H1 (cell line): Measurements from ENCODE around the gene SMARCD1. TPM values are rescaled to one million over a fixed set of nuclear protein-coding genes. Genes with fewer than 3 reads are reported as not detected.

Experiments used
- ASH2L ChIP-seq: fragments of 200-600, 300-600 bp; sonication (generic); IDR thresholded peaks from one replicate; pipeline ENCODE4 v1.7.1; 2017; ENCODE audit warnings: low read length
- CHD2 ChIP-seq: IDR thresholded peaks from 2 replicates; pipeline ENCODE4 v1.6.1; 2012; ENCODE audit warnings: low read length, improper control_type of control experiment
- JUND ChIP-seq: IDR thresholded peaks from 2 replicates; pipeline ENCODE4 v1.6.1; 2011; ENCODE audit warnings: mild to moderate bottlenecking, improper control_type of control experiment, low read length
- NANOG ChIP-seq: IDR thresholded peaks from 2 replicates; pipeline ENCODE4 v1.6.1; 2011; ENCODE audit warnings: low read length, low read depth, mild to moderate bottlenecking, inconsistent platforms; ENCODE audit not compliant: insufficient read depth, poor library complexity, severe bottlenecking
- PHF8 ChIP-seq: fragments of 200-600 bp; sonication (generic); conservative IDR thresholded peaks from 2 replicates; pipeline ENCODE4 v1.7.1; 2012; ENCODE audit warnings: low read depth, mild to moderate bottlenecking, inconsistent platforms, low read length, moderate library complexity
- RFX5 ChIP-seq: IDR thresholded peaks from 2 replicates; pipeline ENCODE4 v1.6.1; 2011; ENCODE audit warnings: low read depth, low read length, improper control_type of control experiment, borderline replicate concordance
- SIX5 ChIP-seq: IDR thresholded peaks from 2 replicates; pipeline ENCODE4 v1.6.1; 2011; ENCODE audit warnings: mild to moderate bottlenecking, low read depth, low read length
- SUZ12 ChIP-seq: fragments of 200-600 bp; sonication (generic); IDR thresholded peaks from 2 replicates; pipeline ENCODE4 v1.6.1; 2012; ENCODE audit warnings: mild to moderate bottlenecking, inconsistent platforms, low read length, moderate library complexity, mixed read lengths
- polyA plus RNA-seq, 7 experiments: library from polyadenylated mRNA; depleted of rRNA in 3 of 7; stranded (reverse) in 5 of 7; unstranded in 2 of 7; fragments of >200 nt in 5 of 7; fragments of 200-250 nt in 2 of 7; gene quantifications; 1 replicate in 5 of 7; 2 replicates in 1 of 7; 4 replicates in 1 of 7; pipeline versions ENCODE4 v1.2.1 to v1.2.3, GENCODE V29; 2011 to 2013; ENCODE audit warnings: missing spikeins in 2 of 7, mixed read lengths in 2 of 7
- total RNA-seq: library from RNA; stranded (reverse); fragmentation: NEBNext Ultra II Directional; extraction: Animal tissue kit (Norgen Biotek cat#: 25700); gene quantifications from 2 replicates; pipeline ENCODE4 v1.2.1, GENCODE V29; 2021
- TF ChIP-seq, protein P1 (sequence below): IDR thresholded peaks from 2 replicates; pipeline ENCODE4 v1.6.1; 2012; ENCODE audit warnings: inconsistent platforms

The SMARCD1 gene
- total and polyA plus RNA-seq, 2 of the 8 experiments (the other 6 are each of a cell fraction or from before 2014, with no cell fraction given): 128 to 130 TPM

DNA sequence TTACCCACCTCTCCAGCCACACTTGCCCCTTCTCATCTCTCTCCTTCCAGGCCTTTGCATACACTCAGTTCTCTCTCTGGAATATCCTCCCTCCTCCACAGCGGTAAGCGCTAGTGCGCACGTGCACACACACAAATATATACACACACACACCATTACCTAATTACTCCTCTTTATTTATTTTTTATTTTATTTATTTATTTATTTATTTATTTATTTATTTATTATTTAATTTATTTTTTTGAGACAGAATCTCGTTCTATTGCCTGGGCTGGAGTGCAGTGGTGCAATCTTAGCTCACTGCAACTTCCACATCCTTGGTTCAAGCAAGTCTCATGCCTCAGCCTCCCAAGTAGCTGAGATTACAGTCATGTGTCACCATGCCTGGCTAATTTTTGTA lies 16.1 kb upstream of the SMARCD1 start (continued):
- TF ChIP-seq SIX5 (no peak), ASH2L (no peak), JUND (no peak), CHD2 (no peak), RFX5 (no peak), SUZ12 (no peak), NANOG (no peak), PHF8 (no peak)
- TF ChIP-seq, protein P1, sequence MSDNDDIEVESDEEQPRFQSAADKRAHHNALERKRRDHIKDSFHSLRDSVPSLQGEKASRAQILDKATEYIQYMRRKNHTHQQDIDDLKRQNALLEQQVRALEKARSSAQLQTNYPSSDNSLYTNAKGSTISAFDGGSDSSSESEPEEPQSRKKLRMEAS: no peak
